HK-2 (cell line): Measurements from ENCODE around the gene ITGA2B.
A peak's percentile ranks its signal among the peaks of the same experiment; 100 is the strongest.
"Not testable (repeated sequence)": the region's sequence is repeated elsewhere in the genome, so short reads cannot be mapped to it uniquely, and the experiment has no call there.

Experiments used
- DNase-seq: peaks from one replicate; pipeline ENCODE4 v3.0.0-alpha.2; 2018; ENCODE audit not compliant: unreplicated experiment

Gene ITGA2B

DNA sequence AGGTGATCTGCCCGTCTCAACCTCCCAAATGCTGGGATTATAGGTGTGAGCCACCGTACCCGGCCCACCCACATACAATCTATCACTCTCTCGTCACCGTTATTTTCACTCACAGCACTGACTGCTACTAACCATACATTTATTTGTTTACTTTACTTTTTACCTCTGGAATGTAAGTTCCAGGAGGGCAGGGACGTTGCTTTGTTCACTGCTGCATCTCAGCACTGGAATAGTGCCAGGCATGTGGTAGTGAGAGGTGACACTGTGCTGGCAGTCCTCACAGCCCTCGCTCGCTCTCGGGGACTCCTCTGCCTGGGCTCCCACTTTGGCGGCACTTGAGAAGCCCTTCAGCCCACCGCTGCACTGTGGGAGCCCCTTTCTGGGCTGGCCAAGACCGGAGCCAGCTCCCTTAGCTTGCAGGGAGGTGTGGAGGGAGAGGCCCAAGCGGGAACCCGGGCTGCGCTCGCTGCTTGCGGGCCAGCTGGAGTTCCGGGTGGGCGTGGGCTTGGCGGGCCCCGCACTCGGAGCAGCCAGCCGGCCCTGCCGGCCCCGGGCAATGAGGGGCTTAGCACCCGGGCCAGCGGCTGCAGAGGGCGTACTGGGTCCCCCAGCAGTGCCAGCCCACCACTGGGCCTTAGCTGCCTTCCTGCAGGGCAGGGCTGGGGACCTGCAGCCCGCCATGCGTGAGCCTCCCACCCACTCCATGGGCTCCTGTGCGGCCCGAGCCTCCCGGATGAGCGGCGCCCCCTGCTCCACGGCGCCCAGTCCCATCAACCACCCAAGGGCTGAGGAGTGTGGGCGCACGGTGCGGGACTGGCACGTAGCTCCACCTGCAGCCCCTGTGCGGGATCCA lies 20.8 kb downstream of the ITGA2B start:
- DNase-seq: not testable (repeated sequence)

DNA sequence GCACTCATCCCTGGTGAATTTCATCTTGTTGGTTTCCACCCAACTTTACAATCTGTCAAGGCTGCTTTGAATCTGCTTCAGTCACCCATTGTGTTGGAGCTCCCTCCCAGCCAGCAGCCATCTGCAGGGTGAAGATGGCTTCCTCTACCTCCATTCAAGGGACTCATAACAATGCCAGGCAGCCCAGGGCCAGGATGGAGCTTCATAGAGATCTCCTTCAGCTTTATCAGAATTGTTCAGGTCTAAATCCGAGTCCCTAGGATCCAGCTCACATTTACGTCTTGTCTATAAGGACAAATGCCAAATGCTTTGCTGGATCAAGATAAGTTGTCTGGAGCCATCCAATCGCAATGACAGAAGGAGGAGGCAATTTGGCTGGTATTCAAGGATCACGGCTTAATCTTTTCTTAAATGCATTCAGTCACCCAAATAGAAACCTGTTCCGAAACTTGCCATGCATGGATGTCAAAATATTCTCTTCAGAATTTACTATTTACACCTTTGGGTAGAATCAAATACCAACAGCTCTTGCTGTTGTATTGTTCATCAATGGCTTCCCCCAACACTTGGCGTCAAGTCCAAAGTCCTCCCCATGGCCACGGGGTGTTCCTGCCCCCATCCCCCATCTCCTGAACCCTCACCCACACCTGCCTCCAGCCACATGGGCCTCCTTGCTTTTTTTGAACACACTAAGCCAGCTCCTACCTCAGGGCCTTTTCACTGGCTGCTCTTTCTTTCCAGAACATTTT lies 22.0 kb downstream of the ITGA2B start:
- DNase-seq: no peak

DNA sequence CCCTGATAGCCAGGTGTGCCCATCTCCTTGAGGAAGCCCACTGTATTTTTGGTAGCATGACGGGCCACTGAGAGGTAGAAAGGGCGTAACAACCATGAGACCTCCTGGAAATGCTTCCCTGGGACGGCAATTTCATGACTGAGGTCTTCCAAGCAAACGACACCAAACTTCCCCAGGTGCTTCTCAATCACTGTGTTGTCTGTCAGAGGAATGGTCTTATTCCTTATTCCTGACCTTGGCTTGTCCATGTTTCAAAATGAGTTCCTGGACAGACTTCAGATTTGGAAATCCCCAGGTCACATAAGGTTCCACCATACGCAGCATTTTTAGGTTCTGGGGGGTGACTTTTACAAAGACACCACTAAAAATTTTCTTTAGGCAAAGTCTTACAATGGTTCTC lies 24.4 kb downstream of the ITGA2B start:
- DNase-seq: not testable (repeated sequence)

DNA sequence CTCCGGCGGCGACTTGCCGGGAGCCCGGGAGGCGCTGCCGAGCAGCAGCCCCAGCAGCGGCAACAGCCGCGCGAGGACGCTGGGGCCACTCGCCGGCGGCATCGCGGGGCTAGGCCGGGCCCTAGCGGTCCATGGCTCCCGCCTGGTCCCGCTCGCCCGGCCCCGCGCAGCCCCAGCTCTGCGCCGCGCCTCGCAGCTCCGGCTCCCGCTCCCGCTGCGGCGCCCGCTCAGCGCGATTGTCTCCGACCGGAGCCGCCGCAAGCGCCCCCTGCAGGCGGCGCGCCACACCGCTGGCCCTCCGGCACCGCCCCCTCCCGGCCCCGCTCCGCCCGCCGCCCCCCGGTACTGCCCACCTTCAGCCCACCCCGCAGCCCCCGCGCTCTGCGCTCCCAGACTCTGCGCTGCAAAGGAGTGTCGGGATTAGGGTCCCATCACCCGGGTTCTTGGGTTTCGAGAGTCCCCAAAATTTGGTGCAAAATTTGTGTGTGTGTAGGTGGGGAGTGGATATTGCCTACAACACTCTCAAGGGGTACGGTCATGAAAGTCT lies 25.8 kb downstream of the ITGA2B start, which contains the start of gene FAM171A2:
Gene FAM171A2, minus strand, starts transcription at position 241 of the 547 bp plus-strand sequence. Its CDS starts 139 bp downstream, at position 102.
- DNase-seq: peak; percentile 67

DNA sequence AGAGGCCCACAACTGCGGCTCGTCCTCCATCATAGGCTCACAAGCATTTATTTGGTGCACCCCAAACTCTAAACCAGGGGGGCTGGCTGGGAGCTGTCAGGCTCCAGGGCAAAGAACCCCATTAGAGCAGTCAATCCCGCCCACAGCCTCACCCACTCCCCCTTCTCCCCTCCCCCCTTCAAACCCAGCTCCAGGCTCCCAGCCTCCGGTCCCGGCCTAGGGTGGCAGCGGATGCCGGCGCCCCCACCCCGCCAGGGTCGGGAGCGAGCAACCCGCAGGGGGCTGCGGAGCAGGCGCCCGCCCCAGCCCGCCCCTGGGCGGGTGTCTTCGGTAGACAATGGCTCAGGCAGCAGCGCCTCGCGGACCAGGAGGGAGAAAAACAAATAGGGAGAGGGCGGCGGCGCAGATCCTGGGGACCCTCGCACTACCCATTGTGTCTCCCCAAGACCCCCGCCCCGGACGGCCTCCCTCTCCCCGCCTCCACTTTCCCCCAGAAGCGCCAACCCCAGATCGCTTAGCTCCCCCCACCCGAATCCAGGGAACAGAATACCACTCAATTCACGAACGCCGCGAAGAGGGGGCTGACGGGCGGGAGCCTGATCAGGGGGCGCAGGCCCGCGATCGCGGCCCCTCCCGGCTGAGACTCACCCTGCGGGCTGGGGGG lies 26.4 kb downstream of the ITGA2B start:
- peak; percentile 37 for DNase-seq

DNA sequence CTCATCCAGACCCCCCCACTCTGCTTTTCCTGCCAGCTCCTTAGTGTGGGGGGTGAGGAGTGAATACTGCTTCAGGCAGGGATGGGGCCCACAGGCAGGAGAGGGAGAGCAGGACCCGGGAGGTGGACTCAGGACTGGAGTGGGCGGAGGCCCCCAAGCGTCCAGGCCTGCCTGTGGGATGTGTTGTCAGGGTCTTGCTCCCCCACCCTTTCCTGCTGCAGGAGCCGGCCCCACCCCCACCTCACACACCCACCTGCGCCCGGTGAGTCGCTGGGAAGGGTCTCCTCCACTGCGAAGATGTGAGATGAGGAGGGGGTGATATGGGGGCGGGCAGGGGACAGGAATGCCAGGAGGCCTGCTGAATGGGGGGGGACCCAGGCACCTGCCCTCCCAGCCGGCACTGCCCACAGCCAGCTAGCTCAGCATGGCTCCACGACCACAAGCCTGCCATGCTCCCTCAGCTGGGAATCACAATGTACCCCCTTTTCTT lies 26.9 kb downstream of the ITGA2B start:
- DNase-seq: no peak

DNA sequence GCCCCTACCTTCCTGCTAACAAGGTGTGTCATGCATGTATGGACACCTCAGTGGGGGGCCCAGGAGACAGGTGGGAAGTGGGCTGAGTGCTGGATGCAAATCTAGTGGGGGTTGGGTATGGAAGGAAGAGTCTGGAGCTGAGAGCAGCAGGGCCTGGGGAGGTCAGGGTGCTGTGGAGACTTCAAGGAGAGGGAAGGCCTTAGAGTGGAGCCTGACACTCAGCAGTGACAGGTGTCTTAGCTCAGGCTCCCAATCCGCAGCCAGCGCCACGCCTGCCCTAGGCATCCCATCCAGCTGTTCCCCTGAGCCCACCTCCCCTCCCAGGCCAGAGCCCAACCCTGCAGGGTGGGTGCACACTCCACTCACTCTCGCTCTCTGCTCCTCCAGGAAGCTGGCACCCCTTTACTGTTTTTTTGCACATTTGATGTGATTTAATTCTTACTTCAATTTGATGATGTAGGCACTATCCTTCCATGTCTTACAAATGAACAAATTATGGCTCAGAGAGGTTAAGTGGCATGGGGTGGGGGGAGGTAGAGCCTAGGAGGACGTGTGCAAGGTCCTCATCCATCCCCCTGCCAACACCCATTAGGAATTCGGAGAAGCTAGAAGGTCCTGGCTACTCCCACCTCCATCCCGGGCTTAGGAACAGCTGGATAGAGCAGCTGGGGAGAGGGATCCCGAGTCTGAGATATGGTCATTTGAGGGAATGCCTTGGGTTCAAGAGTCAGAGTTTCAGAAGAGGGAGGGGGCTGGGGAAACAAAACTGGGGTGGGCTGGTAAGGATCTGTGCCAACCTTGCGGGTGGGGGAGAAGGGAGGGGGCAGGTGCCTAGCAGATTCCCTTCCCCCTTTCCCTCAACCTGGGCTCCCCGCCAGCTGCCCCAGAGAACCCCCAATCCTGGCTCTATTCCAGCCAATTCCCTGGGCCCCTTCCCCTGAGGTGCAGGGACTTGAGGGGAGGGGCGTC lies 27.9 kb downstream of the ITGA2B start:
- DNase-seq: no peak

DNA sequence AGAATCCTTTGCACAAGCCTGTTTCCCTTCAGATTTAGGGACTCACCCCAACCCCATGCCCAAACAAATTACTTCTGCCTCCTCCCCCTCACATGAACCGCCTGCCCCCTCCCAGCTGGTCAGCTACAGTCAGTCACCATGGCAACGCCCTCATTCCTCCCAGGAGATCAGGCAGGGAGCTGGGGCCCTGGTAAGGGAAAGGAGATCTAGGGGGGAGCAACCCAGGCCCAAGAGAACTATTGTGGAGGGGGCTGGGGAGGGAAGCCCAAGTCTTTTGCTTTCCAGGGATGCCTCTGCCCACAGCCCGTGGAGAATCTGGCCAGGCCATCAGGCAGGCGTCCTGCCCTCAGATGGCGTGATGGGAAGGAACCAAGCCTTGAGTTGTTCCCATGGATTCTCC lies 28.6 kb downstream of the ITGA2B start:
- DNase-seq: no peak

DNA sequence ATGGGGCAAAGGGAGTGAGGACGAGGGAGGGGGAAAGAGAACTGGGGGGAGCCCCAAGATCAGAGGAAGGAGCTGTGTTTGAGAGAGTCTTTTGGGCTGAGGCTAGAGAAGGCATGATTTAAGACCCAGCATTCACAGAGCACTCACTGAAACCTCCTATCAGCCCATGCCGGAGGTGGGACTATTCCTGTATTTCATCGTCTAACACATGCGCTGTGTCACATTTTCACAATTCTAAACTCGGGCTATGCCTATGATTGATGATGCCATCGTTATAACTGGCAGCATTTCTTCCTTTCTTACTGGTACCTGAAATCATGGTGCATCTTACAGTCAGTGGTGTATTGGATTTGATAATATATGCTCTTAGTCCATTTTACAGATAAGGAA lies 29.3 kb downstream of the ITGA2B start:
- DNase-seq: no peak

DNA sequence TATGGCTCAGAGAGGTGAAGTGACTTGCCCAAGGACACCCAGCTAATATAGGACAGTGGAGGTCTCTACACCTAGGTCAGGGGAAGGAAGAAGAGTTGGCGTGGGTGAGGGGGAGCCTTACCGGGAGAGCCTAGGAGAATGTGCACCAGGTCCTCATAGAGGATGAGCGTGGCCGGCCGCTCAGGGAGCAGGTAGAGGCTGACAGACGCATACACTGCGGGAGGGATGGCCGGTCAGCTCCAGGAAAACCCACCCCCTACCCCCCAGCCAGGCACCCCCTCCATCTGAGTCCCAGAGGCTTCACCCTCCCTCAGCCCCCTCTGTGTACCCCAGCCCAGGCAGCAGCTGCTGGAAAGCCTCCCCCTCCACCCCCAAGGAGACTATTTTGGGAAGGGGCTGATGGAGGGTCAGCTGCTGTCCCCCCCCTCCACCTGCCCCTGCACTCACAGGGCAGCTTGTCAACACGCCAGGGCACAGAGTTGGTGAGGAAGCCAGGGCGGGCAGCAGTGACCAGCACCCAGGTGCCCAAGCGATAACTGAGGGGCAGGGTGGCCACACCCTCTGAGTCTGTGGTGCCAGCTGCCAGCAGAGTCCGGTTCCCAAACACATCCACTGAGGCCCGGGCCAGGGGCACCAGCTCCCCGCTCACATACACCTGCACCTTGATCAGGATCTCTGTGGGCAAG lies 29.8 kb downstream of the ITGA2B start:
- no peak for DNase-seq

DNA sequence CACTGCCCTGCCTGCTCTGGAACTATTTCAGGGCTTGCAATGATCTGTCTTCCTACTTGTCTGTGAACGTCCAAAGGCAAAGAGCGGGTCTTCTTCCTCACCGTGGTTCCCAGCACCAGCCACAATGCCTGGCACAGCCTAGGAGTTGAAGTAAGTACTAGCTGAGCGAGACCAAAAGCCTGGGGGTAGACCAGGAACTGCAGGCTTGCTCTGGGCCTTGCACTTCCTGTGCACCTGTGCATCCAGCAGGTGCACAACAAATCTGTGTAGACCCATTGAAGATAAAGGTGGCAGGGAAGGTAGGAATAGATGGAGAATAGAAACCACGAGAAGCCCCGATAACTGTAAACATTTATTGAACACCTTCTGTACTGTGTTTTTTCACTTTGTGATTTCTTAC lies 30.4 kb downstream of the ITGA2B start:
- no peak for DNase-seq

DNA sequence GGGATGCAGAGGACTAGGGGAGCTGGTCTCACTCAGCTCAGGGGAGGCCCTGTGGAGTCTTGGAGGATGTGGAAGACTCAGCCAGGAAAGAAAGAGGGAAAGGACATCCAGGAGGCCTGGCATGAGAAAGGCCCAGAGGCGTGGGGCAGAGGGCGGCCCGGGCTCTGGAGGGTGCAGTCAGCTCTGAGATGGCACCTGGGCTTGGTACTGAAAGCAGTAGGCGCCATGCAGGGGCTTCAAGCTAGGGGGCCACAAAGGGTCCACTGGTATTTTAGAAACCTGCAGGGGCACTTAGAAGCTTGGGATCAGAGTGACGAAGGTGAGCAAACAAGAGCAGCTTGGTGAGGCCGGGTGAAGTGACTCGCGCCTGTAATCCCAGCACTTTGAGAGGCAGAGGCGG lies 31.4 kb downstream of the ITGA2B start:
- no peak for DNase-seq

DNA sequence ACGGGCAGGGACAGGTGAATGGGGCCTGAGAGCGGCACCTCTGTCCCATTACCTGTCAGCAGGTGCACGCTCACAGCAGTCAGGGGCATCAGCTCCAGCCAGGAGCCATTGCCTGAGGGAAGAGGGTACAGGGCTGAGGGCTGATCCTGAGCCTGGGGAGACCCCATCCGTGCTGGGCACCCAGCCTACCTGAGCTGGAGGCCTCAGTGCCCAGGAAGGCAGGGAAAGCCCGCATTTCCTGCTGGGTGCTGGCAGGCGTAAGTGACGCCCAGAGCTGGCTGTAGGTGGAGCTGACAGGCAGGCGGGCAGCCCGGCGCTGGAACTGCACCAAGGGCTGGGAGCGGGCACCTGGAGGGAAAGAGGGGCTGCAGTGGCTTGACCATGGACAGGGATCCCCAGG lies 33.2 kb downstream of the ITGA2B start:
- DNase-seq: no peak

DNA sequence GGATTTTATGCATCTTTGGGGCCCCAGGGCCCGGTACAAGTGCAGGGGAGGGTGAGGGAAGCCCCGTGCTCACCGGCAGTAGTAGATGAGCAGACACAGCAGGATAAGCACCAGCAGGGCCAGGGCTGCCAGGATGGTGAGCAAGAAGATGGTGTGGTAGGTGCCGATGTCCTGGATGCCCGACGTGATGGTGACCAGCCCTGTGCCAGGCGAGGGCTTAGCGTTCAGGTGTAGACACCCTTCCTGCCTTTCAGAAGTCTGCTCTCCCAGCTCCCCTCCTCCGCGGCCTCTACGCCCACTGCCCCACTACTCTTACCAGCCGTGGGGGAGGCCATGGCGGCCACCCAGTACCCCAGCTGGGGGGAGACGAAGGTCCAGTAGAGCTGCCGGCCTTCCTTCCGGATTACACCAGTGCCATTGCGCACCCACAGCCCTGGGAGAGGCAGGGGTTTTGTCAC lies 33.8 kb downstream of the ITGA2B start:
- no peak for DNase-seq

DNA sequence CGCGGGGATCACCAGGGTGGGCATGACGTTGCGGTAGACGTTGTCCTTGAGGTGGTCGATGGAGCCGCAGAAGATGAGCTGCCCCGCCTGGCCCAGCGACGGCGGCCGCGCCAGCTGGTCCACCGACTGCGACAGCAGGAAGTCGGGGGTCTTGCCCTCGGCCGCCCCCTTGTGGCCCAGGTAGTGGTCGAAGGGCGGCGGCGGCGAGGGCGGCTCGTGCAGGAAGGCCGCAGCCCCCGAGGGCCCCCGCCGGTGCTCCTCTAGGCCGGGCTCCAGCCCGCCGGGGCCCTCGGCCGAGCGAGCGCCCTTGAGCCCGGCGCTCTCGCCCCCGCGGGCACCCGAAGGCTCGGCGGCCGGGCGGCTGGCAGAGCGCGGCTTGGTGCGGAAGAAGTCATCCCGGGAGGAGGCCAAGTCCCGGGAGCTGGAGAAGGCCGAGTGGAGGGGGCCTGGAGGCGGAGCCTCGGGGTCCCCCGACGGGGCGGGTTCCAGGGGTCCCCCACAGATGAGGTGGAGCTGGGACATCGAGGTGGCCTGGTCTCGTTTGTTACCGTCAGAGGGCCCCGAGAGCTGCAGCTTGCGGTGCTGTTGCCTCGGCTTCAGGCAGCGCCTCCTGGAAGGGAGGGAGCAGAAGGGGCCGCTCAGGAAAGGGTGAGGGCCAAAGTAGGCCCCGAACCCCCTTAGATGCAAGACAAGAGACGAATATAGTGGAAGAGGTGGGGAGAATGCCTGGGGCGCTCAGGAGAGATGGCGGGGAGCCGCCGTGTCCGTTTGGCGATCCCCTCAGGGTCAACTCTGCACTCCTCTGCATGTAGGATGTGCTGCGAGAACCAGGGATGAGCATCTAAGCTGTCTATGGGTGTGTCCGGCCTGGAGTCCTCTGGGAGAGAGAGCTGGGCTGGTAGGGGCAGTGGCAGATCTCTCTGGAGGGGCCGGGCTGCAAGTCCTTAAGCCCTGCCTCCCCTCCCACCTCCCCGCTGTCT lies 34.6 kb downstream of the ITGA2B start:
- DNase-seq: no peak

DNA sequence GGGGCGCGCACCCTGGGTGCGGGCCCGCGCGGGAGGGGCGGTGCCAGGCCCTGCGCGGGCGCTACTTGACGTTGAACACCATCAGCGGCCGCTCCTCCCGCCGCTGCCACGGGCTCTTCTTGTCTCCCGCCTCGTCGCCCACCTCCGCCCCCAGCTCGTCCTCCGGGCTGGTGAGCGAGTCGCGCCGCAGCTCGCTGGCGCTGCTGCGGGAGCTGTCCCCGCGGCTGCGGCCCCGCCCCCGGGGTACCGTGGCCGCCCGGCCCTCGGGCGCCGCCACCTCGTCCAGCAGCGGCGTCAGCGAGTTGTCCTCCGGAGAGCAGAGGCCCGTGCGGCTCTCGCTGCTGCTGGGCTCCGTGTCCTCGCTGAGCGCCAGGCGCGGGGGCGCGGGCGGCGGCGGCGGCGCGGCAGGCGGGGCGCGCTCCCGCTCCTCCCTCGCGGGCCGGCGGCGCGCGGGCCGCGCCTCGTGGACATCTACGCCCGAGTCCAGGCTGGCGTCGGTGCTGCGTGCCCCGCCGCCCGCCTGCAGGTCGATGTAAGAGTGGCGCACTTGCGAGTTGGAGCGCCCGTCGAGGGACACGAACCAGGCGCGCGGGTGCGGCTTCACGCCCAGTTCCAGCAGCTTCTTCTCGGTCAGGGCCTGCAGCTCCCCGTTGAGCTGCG lies 35.6 kb downstream of the ITGA2B start:
- no peak for DNase-seq

DNA sequence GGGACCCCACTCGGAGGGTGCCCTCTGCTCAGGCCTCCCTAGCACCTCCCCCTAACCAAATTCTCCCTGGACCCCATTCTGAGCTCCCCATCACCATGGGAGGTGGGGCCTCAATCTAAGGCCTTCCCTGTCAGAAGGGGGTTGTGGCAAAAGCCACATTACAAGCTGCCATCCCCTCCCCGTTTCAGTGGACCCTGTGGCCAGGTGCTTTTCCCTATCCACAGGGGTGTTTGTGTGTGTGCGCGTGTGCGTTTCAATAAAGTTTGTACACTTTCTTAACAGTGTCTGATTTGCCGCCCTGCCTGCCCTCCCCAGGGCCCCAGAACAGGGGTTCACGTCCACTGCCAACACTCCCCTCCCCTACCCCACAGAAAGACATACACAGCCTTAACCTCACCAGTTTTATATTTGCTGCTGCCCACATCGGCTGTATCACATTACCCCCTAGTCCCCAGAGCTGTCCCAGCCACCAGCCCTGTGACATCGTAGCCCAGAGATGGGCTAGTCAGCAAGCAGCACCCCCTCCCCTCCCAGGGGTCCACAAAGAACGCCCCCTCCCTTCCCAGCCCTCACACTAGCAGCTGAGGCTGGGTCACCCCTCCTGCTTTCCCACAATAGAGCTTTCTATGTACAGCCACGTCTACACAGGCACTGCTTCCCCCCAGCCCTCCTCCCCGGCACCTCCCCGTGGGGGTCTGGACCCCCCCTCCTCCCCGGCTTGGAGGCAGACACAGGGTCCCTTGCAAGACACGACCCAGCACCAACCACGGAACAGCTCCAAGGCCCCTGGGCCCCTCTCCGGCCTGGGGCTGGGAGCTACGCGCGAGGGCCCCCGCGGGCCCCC lies 36.4 kb downstream of the ITGA2B start:
- DNase-seq: no peak
